K562 (cell line): ENCODE measurements around the gene LPIN1. TPM values are rescaled to one million over a fixed set of nuclear protein-coding genes. Genes with fewer than 3 reads are reported as not detected.
A peak's percentile ranks its signal among the peaks of the same experiment; 100 is the strongest.

ENCODE experiments used
- CREM ChIP-seq: IDR thresholded peaks from 2 replicates; pipeline ENCODE4 v1.6.1; 2014; ENCODE audit warnings: antibody characterized with exemption, low read depth
- DIDO1 ChIP-seq: fragments of 450-650 bp; IDR thresholded peaks from 2 replicates; pipeline ENCODE4 v1.6.1; 2016; ENCODE audit warnings: low read depth, missing biosample characterization, missing genetic modification characterization
- GATAD2B ChIP-seq: fragments of 450-650 bp; IDR thresholded peaks from 2 replicates; pipeline ENCODE4 v1.6.1; 2017; ENCODE audit warnings: mild to moderate bottlenecking, borderline replicate concordance
- HOXB6 ChIP-seq: fragments of 250-450 bp; sonication (Bioruptor Pico); IDR thresholded peaks from 2 replicates; pipeline ENCODE4 v1.5.1; 2022; ENCODE audit warnings: mild to moderate bottlenecking, borderline replicate concordance
- MAFG ChIP-seq: fragments of 450-650 bp; conservative IDR thresholded peaks from 2 replicates; pipeline ENCODE4 v1.6.1; 2016; ENCODE audit warnings: missing genetic modification characterization, missing compliant biosample characterization
- RBM15 ChIP-seq: fragments of 200-400 bp; formaldehyde crosslinking; IDR thresholded peaks from 2 replicates; pipeline ENCODE4 v1.6.1; 2018; ENCODE audit warnings: mild to moderate bottlenecking, low read length, moderate library complexity; ENCODE audit not compliant: insufficient read depth
- ZKSCAN8 ChIP-seq: fragments of 200-800 bp; sonication (Bioruptor generic); IDR thresholded peaks from 2 replicates; pipeline ENCODE4 v1.6.1; 2016; ENCODE audit warnings: missing genetic modification characterization, missing compliant biosample characterization
- polyA plus RNA-seq, 8 experiments: library from polyadenylated mRNA; depleted of rRNA in 4 of 8; stranded (reverse) in 5 of 8; unstranded in 3 of 8; fragments of >200 nt; fragmentation: Nextera tagmentation in 2 of 8; fragmentation: Illumina TruSeq in 1 of 8; extraction: Ambion mirVana in 2 of 8; extraction: Trizol in 1 of 8; gene quantifications; 2 replicates each; pipeline versions ENCODE4 v1.2.1 to v1.2.3, GENCODE V29; 2011 to 2014; ENCODE audit warnings: inconsistent platforms in 1 of 8, missing spikeins in 1 of 8
- total RNA-seq, 7 experiments: library from RNA; depleted of rRNA in 6 of 7; stranded (reverse); fragments of >200 nt in 6 of 7; fragmentation: Illumina TruSeq in 2 of 7; extraction: Trizol in 2 of 7; gene quantifications; 2 replicates each; pipeline versions ENCODE4 v1.2.1 to v1.2.3, GENCODE V29; 2011 to 2021; ENCODE audit warnings: low replicate concordance in 1 of 7
- TF ChIP-seq, protein P1 (sequence below): fragments of 450-650 bp; IDR thresholded peaks from 2 replicates; pipeline ENCODE4 v1.6.1; 2016; ENCODE audit warnings: missing biosample characterization, missing genetic modification characterization
- TF ChIP-seq, protein P2 (sequence below), 2 experiments: fragments of 150-350 bp in 1 of 2; IDR thresholded peaks; 2 replicates each; pipeline ENCODE4 v1.6.1; 2012 to 2016; ENCODE audit warnings: low read depth in 2 of 2, low read length in 2 of 2, mild to moderate bottlenecking in 1 of 2, moderate library complexity in 1 of 2
- TF ChIP-seq, protein P3 (sequence below), 2 experiments: fragments of 450-650 bp; formaldehyde crosslinking in 1 of 2; IDR thresholded peaks; 2 replicates each; pipeline versions ENCODE4 v1.4.0 to v1.6.1; 2014 to 2020; ENCODE audit warnings: mild to moderate bottlenecking in 2 of 2, borderline replicate concordance in 1 of 2, low read depth in 1 of 2
- TF ChIP-seq, protein P4 (sequence below): sonication (generic); formaldehyde crosslinking; IDR thresholded peaks from 2 replicates; pipeline ENCODE4 v1.8.0; 2022; ENCODE audit warnings: missing genetic modification reagents, mild to moderate bottlenecking, moderate library complexity, borderline replicate concordance

The LPIN1 gene
- total and polyA plus RNA-seq, 9 of the 15 experiments (the other 6 are each of a cell fraction or from before 2014, with no cell fraction given): 9.2 to 84.0 (median 27.8) TPM

DNA sequence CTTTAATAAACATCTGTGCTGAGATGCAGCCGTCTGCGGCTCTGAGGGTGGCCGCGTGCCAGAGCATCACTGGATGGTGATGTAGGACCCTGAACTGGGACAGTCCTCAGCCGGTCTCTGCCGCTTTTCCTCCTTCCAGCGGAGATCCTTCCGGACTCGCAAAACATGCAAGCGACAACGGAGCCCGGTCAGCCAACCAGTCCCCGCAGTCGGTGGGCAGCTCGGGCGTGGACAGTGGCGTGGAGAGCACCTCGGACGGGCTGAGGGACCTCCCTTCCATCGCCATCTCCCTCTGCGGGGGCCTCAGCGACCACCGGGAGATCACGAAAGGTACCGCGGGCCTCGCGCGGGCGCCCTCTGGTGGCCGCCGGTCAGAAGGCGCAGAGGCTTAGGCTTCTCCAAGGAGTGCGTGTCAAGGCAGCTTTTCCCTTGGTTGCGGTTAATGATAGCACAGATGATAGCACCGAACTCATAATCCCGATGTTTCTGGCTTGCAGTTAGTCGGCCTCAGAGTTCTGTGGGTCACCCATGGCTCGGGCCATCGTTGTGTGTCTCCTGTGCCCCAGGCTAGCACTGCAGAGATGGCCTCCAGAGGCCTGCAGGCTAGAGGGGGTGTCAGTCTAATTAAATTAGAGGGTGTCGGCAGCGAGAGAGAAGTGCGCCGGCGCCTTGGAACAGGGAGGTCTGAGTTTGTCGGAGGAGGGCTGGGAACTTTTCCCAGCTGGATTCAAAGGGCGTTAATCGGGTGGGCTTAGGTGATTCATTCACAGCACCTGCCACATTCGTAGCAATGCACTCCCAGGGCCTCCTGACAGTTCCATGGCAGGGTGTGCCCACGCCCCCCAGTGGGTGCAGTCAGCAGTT is 38.5 kb downstream of the LPIN1 start (continued):
- TF ChIP-seq, protein P1, sequence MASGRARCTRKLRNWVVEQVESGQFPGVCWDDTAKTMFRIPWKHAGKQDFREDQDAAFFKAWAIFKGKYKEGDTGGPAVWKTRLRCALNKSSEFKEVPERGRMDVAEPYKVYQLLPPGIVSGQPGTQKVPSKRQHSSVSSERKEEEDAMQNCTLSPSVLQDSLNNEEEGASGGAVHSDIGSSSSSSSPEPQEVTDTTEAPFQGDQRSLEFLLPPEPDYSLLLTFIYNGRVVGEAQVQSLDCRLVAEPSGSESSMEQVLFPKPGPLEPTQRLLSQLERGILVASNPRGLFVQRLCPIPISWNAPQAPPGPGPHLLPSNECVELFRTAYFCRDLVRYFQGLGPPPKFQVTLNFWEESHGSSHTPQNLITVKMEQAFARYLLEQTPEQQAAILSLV (tag): no peak
- no peak for TF ChIP-seq RBM15
- no peak for TF ChIP-seq ZKSCAN8 (CRISPR knock-in tag)
- no peak for TF ChIP-seq MAFG (tag)
- TF ChIP-seq GATAD2B: no peak
- TF ChIP-seq DIDO1: no peak
- TF ChIP-seq, protein P2, sequence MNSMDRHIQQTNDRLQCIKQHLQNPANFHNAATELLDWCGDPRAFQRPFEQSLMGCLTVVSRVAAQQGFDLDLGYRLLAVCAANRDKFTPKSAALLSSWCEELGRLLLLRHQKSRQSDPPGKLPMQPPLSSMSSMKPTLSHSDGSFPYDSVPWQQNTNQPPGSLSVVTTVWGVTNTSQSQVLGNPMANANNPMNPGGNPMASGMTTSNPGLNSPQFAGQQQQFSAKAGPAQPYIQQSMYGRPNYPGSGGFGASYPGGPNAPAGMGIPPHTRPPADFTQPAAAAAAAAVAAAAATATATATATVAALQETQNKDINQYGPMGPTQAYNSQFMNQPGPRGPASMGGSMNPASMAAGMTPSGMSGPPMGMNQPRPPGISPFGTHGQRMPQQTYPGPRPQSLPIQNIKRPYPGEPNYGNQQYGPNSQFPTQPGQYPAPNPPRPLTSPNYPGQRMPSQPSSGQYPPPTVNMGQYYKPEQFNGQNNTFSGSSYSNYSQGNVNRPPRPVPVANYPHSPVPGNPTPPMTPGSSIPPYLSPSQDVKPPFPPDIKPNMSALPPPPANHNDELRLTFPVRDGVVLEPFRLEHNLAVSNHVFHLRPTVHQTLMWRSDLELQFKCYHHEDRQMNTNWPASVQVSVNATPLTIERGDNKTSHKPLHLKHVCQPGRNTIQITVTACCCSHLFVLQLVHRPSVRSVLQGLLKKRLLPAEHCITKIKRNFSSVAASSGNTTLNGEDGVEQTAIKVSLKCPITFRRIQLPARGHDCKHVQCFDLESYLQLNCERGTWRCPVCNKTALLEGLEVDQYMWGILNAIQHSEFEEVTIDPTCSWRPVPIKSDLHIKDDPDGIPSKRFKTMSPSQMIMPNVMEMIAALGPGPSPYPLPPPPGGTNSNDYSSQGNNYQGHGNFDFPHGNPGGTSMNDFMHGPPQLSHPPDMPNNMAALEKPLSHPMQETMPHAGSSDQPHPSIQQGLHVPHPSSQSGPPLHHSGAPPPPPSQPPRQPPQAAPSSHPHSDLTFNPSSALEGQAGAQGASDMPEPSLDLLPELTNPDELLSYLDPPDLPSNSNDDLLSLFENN (IDR thresholded peaks at IDR 0.05; ENCODE audit: low read depth in 2 of 2, low read length in 2 of 2): no peak
- TF ChIP-seq, protein P3, sequence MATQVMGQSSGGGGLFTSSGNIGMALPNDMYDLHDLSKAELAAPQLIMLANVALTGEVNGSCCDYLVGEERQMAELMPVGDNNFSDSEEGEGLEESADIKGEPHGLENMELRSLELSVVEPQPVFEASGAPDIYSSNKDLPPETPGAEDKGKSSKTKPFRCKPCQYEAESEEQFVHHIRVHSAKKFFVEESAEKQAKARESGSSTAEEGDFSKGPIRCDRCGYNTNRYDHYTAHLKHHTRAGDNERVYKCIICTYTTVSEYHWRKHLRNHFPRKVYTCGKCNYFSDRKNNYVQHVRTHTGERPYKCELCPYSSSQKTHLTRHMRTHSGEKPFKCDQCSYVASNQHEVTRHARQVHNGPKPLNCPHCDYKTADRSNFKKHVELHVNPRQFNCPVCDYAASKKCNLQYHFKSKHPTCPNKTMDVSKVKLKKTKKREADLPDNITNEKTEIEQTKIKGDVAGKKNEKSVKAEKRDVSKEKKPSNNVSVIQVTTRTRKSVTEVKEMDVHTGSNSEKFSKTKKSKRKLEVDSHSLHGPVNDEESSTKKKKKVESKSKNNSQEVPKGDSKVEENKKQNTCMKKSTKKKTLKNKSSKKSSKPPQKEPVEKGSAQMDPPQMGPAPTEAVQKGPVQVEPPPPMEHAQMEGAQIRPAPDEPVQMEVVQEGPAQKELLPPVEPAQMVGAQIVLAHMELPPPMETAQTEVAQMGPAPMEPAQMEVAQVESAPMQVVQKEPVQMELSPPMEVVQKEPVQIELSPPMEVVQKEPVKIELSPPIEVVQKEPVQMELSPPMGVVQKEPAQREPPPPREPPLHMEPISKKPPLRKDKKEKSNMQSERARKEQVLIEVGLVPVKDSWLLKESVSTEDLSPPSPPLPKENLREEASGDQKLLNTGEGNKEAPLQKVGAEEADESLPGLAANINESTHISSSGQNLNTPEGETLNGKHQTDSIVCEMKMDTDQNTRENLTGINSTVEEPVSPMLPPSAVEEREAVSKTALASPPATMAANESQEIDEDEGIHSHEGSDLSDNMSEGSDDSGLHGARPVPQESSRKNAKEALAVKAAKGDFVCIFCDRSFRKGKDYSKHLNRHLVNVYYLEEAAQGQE (IDR thresholded peaks at IDR 0.05; ENCODE audit: borderline replicate concordance): peak; percentile 28; the same call in 1 of the 2 replicates
- TF ChIP-seq, protein P3 (CRISPR knock-in tag; IDR thresholded peaks at IDR 0.05; ENCODE audit: low read depth): no peak
- TF ChIP-seq CREM: 0 out of 2 replicates have a peak, but pooled peaks have one; percentile 6
- TF ChIP-seq, protein P4, sequence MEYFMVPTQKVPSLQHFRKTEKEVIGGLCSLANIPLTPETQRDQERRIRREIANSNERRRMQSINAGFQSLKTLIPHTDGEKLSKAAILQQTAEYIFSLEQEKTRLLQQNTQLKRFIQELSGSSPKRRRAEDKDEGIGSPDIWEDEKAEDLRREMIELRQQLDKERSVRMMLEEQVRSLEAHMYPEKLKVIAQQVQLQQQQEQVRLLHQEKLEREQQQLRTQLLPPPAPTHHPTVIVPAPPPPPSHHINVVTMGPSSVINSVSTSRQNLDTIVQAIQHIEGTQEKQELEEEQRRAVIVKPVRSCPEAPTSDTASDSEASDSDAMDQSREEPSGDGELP (CRISPR knock-in tag): peak; percentile 16; the same call in 1 of the 2 replicates
- no peak for TF ChIP-seq HOXB6 (CRISPR knock-in tag)
